ENCODE data around the gene DTNBP1. TPM values are rescaled to one million over a fixed set of nuclear protein-coding genes. Genes with fewer than 3 reads are reported as not detected.

DTNBP1 gene
- total RNA-seq, 3 donors from 2014 or later = 19.6 to 31.8 (median 25.0) TPM

GRCh38 chr6:15504581-15505350 lies 158.1 kb downstream of the DTNBP1 start:
- no peaks in the 10 kb centered on the region for H3K36me3 ChIP-seq (ENCODE audit: low read depth)
- H3K4me3 ChIP-seq = no peak overlapping the region
- intact Hi-C loops (cut with DNase I, micrococcal nuclease) = loop anchor here in 1 of 2 donors (10.0 kb wide), 1 partner anchor 120 kb away; no protein-coding TSS in a partner anchor
- DNase-seq (peak; percentile 39 to 71 (median 48)), ATAC-seq (peak; percentile 47)
- no peak for TF ChIP-seq CTCF (IDR thresholded peaks at IDR 0.05)
- no peaks in the 10 kb centered on the region for H3K9me3 ChIP-seq
- H3K4me1 ChIP-seq (ENCODE audit: low read depth) = no peaks in the 10 kb centered on the region

GRCh38 chr6:15504040-15504495 lies 158.8 kb downstream of the DTNBP1 start:
- Histone ChIP-seq H3K9me3 (no peaks in the 10 kb centered on the region), H3K4me1 (ENCODE audit: low read depth) (no peaks in the 10 kb centered on the region), H3K4me3 (no peak overlapping the region), H3K36me3 (ENCODE audit: low read depth) (no peaks in the 10 kb centered on the region)
- TF ChIP-seq CTCF (IDR thresholded peaks at IDR 0.05) = no peak
- peak in 1 of 3 donors; percentile 46 for DNase-seq
- ATAC-seq = no peak
- intact Hi-C loops (cut with DNase I, micrococcal nuclease) = loop anchor here in 1 of 2 donors (10.0 kb wide), 1 partner anchor 121 kb away; no protein-coding TSS in a partner anchor

- Histone ChIP-seq H3K9me3 (no peaks in the 10 kb centered on the region), H3K36me3 (ENCODE audit: low read depth) (no peaks in the 10 kb centered on the region), H3K4me1 (ENCODE audit: low read depth) (no peaks in the 10 kb centered on the region), H3K4me3 (no peak overlapping the region)
- intact Hi-C loops (cut with DNase I, micrococcal nuclease) = loop anchor here in 1 of 2 donors (10.0 kb wide), 1 partner anchor 121 kb away; no protein-coding TSS in a partner anchor
- ATAC-seq (no peak), DNase-seq (no peak)
- no peak for TF ChIP-seq CTCF (IDR thresholded peaks at IDR 0.05)
These were observed 159.5 kb downstream of the DTNBP1 start for GRCh38 chr6:15503346-15503680.

- no peak for ATAC-seq
- TF ChIP-seq CTCF (IDR thresholded peaks at IDR 0.05) = no peak
- H3K4me3 ChIP-seq = no peak overlapping the region
- DNase-seq = no peak
- H3K36me3 ChIP-seq (ENCODE audit: low read depth) = no peaks in the 10 kb centered on the region
- no peaks in the 10 kb centered on the region for H3K9me3 ChIP-seq
- intact Hi-C loops (cut with DNase I, micrococcal nuclease) = loop anchor here in 1 of 2 donors (10.0 kb wide), 1 partner anchor 122 kb away; no protein-coding TSS in a partner anchor
- H3K4me1 ChIP-seq (ENCODE audit: low read depth) = no peaks in the 10 kb centered on the region
These were observed 160.1 kb downstream of the DTNBP1 start for GRCh38 chr6:15502446-15503345.

- Histone ChIP-seq H3K36me3 (ENCODE audit: low read depth) (no peaks in the 10 kb centered on the region), H3K9me3 (no peaks in the 10 kb centered on the region)
- TF ChIP-seq CTCF (IDR thresholded peaks at IDR 0.05) = no peak
These were observed 160.9 kb downstream of the DTNBP1 start for GRCh38 chr6:15501826-15502445.

More at GRCh38 chr6:15501826-15502445, 160.9 kb downstream of the DTNBP1 start:
- H3K4me1 ChIP-seq (ENCODE audit: low read depth) = no peaks in the 10 kb centered on the region
- ATAC-seq (no peak), DNase-seq (peak in 2 of 3 donors; percentile 30 to 39)
- H3K4me3 ChIP-seq = no peak overlapping the region
- intact Hi-C loops (cut with DNase I, micrococcal nuclease) = loop anchor here in 1 of 2 donors (10.0 kb wide), 1 partner anchor 123 kb away; no protein-coding TSS in a partner anchor
